ENCODE data around the gene FBXO24.
A peak's percentile ranks its signal among the peaks of the same experiment; 100 is the strongest.
"Not testable (repeated sequence)": the region's sequence is repeated elsewhere in the genome, so short reads cannot be mapped to it uniquely, and the experiment has no call there.

Gene FBXO24

GRCh38 chr7:100586266-100587025, at the start of gene FBXO24:
FBXO24 (plus strand) TSS chr7:100586328; CDS start chr7:100586626, 298 bp downstream.
- DNase-seq: peak; percentile 99 to 100

GRCh38 chr7:100536695-100537094, 49.4 kb upstream of the FBXO24 start:
- not testable (repeated sequence) for DNase-seq

DNA sequence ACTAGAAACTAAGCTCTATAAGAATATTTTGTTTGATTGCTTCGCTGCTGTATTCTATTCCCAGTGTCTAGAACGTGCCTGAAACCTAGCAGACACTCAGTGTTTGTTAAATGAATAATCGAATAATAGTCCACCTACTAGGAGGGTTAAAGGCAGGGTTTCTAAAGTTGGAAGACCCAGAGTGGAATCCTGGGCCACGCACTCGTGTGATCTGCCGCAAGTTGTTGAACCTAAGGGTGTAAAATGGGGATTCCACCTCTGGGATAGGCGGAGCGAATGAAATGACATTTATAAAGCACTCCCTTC, 47.8 kb upstream of the FBXO24 start:
- no peak for DNase-seq

- DNase-seq: peak; percentile 100
Observed at GRCh38 chr7:100538654-100539435, 47.3 kb upstream of the FBXO24 start, which contains the start of gene AGFG2. AGFG2 (plus strand) TSS chr7:100539203; CDS start chr7:100539347, 144 bp downstream.

- DNase-seq: peak in 1 of 2 experiments; percentile 30
Observed at GRCh38 chr7:100539436-100540006, 46.6 kb upstream of the FBXO24 start.

GRCh38 chr7:100540073-100540723, 45.9 kb upstream of the FBXO24 start:
- no peak for DNase-seq

GRCh38 chr7:100541309-100541708, 44.8 kb upstream of the FBXO24 start:
- DNase-seq: not testable (repeated sequence)

- no peak for DNase-seq
Observed at GRCh38 chr7:100543586-100543985, 42.5 kb upstream of the FBXO24 start.

DNA sequence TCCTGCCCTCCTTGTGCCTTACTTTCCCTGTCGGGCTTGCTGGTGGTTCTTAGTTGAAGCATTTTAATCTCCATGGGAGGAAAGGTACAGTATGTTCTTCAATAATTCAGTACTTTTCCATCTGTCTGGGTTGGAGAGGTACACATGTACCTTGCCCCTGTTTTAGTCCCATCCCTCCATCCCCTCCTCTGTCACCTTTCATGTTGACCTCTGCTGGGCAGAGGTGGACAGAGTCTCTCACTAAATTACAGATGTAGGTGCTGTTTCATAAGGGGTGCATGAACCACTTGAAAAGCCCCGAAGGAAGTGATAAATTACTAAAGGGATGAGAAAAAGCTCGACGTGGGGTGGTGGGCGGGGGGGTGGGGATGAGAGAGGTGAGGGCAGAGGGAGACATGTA, 41.7 kb upstream of the FBXO24 start:
- no peak for DNase-seq

DNA sequence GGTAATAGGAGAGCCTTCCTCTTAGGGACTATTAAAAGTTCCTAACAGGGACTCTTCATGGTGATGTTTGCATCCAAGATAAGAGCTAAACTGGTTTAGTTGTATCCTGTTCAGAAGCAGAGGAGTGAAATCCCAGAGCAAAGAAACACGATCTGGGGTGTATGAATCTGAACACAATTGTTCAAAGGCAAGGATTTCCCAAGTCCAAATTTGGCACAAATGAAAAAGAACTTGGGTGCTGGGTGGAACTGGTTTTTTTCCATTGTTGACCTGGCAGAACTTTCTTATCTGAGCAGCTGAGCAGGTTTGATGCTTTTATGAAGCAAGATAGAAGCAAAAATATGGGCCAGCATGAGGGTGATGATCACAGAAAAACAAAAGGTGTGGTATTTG, 41.2 kb upstream of the FBXO24 start:
- no peak for DNase-seq

DNA sequence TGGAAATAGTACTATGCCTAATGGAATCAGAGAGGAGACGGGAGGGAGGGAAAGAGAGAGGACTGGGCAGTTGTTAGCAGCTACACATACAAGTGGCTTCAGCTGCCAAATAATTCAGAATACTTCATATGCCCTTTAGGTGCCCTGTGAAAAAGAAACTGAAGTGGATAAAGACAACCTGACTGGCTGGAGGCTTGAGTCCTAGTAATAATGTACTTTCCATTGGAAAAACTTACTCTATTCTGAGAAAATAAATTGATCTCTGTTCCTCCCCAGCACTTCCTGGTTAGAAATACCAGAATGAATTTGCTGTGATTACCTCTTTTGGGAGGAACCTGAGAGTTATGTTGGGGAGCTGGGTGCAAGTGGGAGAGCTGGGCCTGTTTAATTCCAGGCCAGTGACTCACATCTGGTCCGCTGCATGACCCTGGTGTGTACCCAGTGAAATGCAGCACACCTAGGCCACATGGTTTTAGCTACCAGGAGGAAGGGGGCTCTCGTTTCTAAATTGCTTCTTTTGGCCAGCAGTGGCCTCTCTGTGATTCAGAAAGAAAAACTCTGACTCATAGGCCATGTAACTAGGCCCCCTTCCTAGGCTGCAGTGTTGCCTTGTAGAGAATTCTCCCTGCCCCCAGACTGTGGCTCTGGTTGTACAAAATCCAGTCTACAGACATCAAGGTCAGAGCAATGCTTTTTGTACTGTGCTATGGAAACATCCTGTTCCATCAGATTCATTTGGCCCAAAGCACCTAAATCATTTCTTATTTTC, 40.6 kb upstream of the FBXO24 start:
- peak; percentile 71 to 80 for DNase-seq

DNA sequence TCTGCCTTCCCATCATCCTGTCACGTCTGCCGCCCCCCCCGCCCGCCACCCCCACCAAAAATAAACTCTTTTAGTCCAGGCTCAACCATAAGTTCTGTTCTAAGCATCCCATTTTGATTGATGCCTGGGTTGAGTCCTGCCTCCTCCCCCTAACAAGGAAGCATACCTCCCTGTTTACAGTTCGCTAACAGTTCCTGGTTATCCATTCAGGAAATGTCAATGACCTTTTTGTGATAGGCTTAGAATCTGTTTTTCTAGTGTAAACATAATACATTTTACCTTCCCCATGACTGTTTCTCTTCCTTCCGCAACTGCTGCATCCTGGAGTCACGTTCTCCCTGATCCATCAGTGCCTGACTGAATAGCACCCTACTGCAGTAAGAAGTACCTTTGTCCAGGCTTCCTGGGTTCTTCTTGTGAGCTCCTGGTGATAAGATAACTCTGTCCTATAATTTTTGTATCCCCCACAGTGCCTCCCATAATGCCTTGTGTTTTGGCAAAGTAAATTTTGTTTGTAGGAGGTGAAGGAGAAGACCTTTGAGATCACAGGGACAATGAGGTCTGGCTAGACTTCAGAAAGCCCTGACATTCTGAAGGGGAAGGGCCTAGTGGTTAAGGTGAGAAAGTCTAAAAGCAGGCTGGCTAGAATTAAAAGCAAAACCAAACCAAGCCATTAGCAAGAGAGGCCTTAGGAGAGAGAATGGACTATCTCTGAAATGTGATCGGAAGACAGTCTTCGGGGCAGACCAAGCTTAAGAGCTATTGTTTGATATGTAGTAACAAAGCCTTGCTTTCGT, 39.8 kb upstream of the FBXO24 start:
- no peak for DNase-seq

DNA sequence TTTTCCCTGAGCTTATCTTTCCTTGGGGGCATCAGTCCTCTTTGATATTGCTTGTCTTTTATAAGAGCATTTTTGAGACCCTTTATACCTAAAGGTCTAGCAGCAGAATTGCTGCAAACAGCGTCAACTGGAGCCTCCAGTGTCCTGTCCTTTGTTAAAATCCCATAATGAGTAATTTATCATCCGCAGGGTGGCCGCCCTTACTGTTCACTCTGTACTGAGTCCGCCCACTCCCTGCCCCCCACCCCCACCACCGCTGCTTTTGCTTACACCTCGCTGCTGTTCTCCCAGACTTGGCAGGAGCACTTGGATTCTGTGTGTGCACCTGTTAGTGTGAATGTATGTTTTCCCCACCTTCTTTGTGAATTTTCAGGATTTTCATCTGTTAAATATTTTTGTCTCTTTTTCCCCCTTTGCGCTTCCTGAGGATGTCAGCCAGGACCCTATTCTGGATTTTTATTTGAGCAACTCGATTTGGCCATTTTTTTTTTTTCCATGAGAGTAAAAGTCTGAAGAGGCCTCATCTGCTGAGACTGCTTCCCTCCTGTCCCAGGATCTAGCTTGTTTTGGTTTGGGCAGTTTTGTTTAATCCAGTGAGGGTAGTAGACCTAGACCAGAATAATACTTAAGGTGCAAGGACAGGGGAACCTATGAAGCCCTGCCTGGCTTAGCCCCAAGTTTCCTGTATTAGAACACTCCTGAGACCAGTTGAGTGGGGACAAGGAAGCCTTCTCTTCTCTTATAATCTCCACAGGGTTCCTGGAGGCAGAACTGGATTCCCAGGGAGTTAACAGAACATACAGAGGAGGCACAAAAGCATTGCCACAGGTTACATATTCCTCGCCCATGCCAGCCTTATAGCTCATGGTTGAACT, 39.0 kb upstream of the FBXO24 start:
- no peak for DNase-seq

GRCh38 chr7:100547872-100548271, 38.3 kb upstream of the FBXO24 start:
- DNase-seq: no peak

- DNase-seq: not testable (repeated sequence)
Observed at GRCh38 chr7:100548446-100548845, 37.7 kb upstream of the FBXO24 start.

GRCh38 chr7:100552532-100552931, 33.6 kb upstream of the FBXO24 start:
- DNase-seq: no peak

DNA sequence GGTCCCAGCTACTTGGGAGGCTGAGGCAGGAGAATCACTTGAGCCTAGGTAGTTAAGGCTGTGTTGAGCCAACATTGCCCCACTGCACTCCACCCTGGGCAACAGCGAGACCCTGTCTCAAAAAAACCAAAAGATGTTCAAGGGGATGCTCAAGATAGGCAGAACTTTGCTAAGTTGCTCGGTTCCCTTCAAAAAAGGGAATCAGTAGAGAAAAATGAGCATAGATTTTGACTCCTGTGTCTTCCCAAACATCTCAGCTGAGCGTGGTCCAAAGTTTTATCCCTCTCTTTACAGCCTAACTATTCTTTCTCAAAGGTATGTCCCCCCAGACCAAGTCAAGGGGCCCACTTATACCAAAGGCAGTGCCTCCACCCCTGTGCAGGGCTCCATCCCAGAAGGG, 33.1 kb upstream of the FBXO24 start:
- DNase-seq: no peak

DNA sequence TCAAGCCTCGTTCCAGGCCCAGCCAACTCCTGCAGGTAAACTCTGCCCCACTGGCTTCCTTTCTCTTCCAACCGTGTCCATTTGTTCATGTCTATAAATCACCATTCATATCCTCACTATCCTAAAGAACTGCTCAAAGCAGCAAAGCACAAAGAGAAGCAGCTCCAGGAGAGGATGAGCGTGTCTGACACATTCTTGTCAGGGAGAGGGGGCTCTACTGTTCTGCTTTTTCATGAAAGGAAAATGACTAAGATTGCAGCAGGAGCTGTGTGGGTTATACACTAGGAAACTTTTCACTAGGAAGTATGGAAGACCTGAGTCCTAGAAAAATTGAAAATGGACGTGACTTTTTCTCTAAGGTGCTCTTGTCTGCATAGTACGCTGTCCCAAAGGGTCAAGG, 30.4 kb upstream of the FBXO24 start:
- no peak for DNase-seq

DNA sequence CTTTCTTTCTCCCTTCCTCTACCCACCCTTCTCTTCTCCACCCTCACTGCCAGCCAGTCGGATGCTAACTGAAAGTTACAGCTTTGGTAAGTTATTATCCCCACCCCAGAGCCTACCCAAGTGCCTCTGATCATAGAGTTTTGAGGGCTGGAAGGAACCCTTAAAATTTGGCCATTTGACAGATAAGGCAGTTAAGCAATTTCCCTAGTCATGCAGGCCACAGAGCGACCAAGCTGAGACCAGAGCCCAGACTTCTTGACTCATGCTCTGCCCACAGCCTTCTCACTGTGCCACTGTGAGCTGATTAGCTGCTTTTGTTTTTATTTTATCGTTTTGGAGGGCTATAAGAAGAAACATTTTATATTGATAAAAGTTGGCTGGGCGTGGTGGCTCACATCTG, 29.6 kb upstream of the FBXO24 start:
- DNase-seq: no peak

GRCh38 chr7:100559127-100559526, 27.0 kb upstream of the FBXO24 start:
- DNase-seq: no peak

Data from activated CD4-positive, alpha-beta T cell treated with anti-CD3 and anti-CD28 coated beads, Interleukin-2, amount 50 U/mL, for 48 hours (primary cell).